Brain microvascular endothelial cell (primary cell): Measurements from ENCODE around the gene CFAP99.

ENCODE experiments used
- DNase-seq: peaks from one replicate; pipeline ENCODE4 v3.0.0-alpha.2; 2020
- H3K27ac ChIP-seq: fragments of 250-450 bp; sonication (Bioruptor Pico); 2 replicates; pipeline ENCODE4 v1.5.1; 2020; ENCODE audit warnings: mild to moderate bottlenecking, moderate library complexity
- H3K27me3 ChIP-seq: fragments of 250-450 bp; sonication (Bioruptor Pico); replicated peaks from 2 replicates; pipeline ENCODE4 v1.5.1; 2020; ENCODE audit warnings: mild to moderate bottlenecking
- H3K36me3 ChIP-seq: fragments of 250-450 bp; sonication (Bioruptor Pico); replicated peaks from 2 replicates; pipeline ENCODE4 v1.5.1; 2020; ENCODE audit warnings: mild to moderate bottlenecking
- H3K4me3 ChIP-seq: 2 replicates; pipeline ENCODE4 v1.5.1; 2011; ENCODE audit warnings: low read depth, mild to moderate bottlenecking, control low read depth, low read length, moderate library complexity
- CTCF ChIP-seq: IDR thresholded peaks from 2 replicates; pipeline ENCODE4 v1.5.1; 2011; ENCODE audit warnings: low read depth, mild to moderate bottlenecking, moderate library complexity, low read length, control low read depth, inconsistent platforms; ENCODE audit errors: missing control alignments
- in situ Hi-C: cut with HindIII; loops from 2 replicates; pipeline ENCODE4 v1.10.0; 2017; ENCODE audit warnings: low sequenced_read_pairs, low pct_ligation_motif_present

Gene CFAP99

DNA sequence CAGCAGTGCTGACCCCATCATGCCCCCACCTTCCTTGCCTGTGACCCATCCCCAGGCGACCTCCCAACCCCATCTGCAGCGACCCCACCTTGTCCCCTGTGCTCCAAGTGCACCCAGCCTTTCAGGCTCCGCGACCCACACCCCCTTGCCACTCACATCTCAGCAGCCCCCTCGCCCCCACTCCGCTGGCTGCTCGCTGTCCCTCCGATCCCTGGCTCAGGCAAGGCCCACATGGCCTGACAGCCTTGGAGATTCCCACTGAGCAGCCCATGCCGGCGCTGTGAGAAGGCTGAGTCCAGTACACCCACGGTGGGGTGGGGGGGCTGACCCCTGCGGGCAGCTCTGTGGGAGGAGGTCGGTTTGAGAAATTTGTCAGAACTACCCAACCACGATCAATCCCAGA lies 9.4 kb upstream of the CFAP99 start:
- H3K36me3 ChIP-seq = no peaks in the 10 kb centered on the region
- TF ChIP-seq CTCF = no peak
- H3K27ac ChIP-seq = no peak overlapping the region
- H3K27me3 ChIP-seq = peaks cover 2% of the 10 kb centered on the region
- DNase-seq = no peak
- in situ Hi-C loops = no loop called here
- no peak overlapping the region for H3K4me3 ChIP-seq

DNA sequence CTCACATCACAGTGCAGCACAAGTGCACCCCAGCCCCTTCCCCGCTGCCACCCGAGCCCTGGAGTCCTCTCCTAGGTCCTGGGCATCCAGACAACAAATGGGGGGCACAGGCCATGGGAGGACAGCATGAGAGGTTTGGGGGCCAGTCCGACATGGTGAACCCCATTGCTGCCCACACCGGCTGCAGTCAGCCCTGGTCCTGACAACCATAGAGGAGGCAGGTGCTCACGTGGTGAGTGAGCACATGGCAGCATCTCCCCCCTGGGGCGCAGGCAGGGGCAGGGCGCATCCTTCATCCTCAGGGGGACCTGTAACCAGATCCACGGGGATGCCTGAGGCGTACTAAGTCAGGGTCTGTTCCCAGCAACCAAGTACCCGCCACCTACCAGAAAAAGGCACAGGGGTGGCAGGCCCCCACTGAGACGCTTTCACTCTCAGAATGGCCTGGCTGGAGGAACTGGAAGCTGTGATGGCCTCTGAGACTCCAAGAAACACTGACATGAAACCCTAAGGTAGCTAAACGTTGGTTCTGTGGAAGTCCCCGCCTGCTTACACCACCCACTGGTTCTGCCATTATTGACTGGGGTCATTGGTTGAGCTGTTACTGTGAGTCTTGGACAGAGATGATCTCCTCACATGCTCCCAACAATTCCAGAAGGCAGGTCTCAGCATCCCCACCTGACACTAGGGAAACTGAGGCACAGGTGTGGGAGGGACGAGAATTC lies 6.8 kb upstream of the CFAP99 start:
- TF ChIP-seq CTCF = no peak

GRCh38 chr4:2412534-2412884 lies 6.2 kb upstream of the CFAP99 start:
- H3K27me3 ChIP-seq = peaks cover 12% of the 10 kb centered on the region
- TF ChIP-seq CTCF = no peak
- in situ Hi-C loops = no loop called here
- no peak overlapping the region for H3K27ac ChIP-seq
- H3K36me3 ChIP-seq = no peaks in the 10 kb centered on the region
- peak overlapping the region; percentile 31 for H3K4me3 ChIP-seq
- no peak for DNase-seq

More for the DNA sequence above, 6.8 kb upstream of the CFAP99 start:
- H3K36me3 ChIP-seq = no peaks in the 10 kb centered on the region
- H3K27ac ChIP-seq = no peak overlapping the region
- in situ Hi-C loops = no loop called here
- H3K4me3 ChIP-seq = no peak overlapping the region
- H3K27me3 ChIP-seq = peaks cover 11% of the 10 kb centered on the region
- no peak for DNase-seq

GRCh38 chr4:2412885-2413716 lies 5.7 kb upstream of the CFAP99 start:
- DNase-seq = peak; percentile 76
- Histone ChIP-seq H3K4me3 (peak overlapping the region; percentile 31), H3K27me3 (peaks cover 18% of the 10 kb centered on the region), H3K36me3 (no peaks in the 10 kb centered on the region), H3K27ac (peak overlapping the region; percentile 6)
- TF ChIP-seq CTCF = peak; percentile 73
- in situ Hi-C loops = no loop called here

GRCh38 chr4:2413821-2414610 lies 4.7 kb upstream of the CFAP99 start:
- Histone ChIP-seq H3K27ac (no peak overlapping the region), H3K36me3 (no peaks in the 10 kb centered on the region), H3K4me3 (no peak overlapping the region), H3K27me3 (peaks cover 19% of the 10 kb centered on the region)
- DNase-seq = no peak
- in situ Hi-C loops = no loop called here
- TF ChIP-seq CTCF = no peak
